ENCODE results near the gene COL8A1. TPM values are rescaled to one million over a fixed set of nuclear protein-coding genes. Genes with fewer than 3 reads are reported as not detected.

Gene COL8A1
- total and polyA plus RNA-seq, 9 of the 15 experiments (the other 6 are each of a cell fraction or from before 2014, with no cell fraction given) = 0.07 TPM; not detected in 8

- TF ChIP-seq, protein P1, sequence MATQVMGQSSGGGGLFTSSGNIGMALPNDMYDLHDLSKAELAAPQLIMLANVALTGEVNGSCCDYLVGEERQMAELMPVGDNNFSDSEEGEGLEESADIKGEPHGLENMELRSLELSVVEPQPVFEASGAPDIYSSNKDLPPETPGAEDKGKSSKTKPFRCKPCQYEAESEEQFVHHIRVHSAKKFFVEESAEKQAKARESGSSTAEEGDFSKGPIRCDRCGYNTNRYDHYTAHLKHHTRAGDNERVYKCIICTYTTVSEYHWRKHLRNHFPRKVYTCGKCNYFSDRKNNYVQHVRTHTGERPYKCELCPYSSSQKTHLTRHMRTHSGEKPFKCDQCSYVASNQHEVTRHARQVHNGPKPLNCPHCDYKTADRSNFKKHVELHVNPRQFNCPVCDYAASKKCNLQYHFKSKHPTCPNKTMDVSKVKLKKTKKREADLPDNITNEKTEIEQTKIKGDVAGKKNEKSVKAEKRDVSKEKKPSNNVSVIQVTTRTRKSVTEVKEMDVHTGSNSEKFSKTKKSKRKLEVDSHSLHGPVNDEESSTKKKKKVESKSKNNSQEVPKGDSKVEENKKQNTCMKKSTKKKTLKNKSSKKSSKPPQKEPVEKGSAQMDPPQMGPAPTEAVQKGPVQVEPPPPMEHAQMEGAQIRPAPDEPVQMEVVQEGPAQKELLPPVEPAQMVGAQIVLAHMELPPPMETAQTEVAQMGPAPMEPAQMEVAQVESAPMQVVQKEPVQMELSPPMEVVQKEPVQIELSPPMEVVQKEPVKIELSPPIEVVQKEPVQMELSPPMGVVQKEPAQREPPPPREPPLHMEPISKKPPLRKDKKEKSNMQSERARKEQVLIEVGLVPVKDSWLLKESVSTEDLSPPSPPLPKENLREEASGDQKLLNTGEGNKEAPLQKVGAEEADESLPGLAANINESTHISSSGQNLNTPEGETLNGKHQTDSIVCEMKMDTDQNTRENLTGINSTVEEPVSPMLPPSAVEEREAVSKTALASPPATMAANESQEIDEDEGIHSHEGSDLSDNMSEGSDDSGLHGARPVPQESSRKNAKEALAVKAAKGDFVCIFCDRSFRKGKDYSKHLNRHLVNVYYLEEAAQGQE (IDR thresholded peaks at IDR 0.05; ENCODE audit: borderline replicate concordance) = peak; percentile 33; the same call in 1 of the 2 replicates
- TF ChIP-seq, protein P1 (CRISPR knock-in tag; IDR thresholded peaks at IDR 0.05; ENCODE audit: low read depth) = no peak
- TF ChIP-seq WHSC1 (IDR thresholded peaks at IDR 0.05; ENCODE audit: low read length) (no peak), ZNF431 (CRISPR knock-in tag; IDR thresholded peaks at IDR 0.05) (no peak), LEF1 (IDR thresholded peaks at IDR 0.05) (no peak), ZNF121 (CRISPR knock-in tag; conservative IDR thresholded peaks at IDR 0.05) (no peak), PTRF (tag; IDR thresholded peaks at IDR 0.05) (no peak), HCFC1 (IDR thresholded peaks at IDR 0.05; ENCODE audit: low read depth, low read length) (no peak), HNRNPLL (IDR thresholded peaks at IDR 0.05; ENCODE audit: low read depth, low read length, poor library complexity, severe bottlenecking) (no peak), SMC3 (conservative IDR thresholded peaks at IDR 0.05; ENCODE audit: insufficient read depth, low read depth, low read length) (0 out of 2 replicates have a peak, but pooled peaks have one; percentile 27)
- TF ChIP-seq, protein P2, sequence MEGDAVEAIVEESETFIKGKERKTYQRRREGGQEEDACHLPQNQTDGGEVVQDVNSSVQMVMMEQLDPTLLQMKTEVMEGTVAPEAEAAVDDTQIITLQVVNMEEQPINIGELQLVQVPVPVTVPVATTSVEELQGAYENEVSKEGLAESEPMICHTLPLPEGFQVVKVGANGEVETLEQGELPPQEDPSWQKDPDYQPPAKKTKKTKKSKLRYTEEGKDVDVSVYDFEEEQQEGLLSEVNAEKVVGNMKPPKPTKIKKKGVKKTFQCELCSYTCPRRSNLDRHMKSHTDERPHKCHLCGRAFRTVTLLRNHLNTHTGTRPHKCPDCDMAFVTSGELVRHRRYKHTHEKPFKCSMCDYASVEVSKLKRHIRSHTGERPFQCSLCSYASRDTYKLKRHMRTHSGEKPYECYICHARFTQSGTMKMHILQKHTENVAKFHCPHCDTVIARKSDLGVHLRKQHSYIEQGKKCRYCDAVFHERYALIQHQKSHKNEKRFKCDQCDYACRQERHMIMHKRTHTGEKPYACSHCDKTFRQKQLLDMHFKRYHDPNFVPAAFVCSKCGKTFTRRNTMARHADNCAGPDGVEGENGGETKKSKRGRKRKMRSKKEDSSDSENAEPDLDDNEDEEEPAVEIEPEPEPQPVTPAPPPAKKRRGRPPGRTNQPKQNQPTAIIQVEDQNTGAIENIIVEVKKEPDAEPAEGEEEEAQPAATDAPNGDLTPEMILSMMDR (IDR thresholded peaks at IDR 0.05 in 2 of 3, conservative IDR thresholded peaks at IDR 0.05 in 1 of 3; ENCODE audit: insufficient read depth in 2 of 3, low read depth in 1 of 3, low read length in 3 of 3) = peak; percentile 70 to 88 (median 73)
These were observed 7.1 kb downstream of the COL8A1 start (continued) for GRCh38 chr3:99645277-99646106.
